DMS153 (cell line): ENCODE data around the gene APCDD1L.
"Not testable (repeated sequence)": the region's sequence is repeated elsewhere in the genome, so short reads cannot be mapped to it uniquely, and the experiment has no call there.

Experiments used
- DNase-seq: peaks from one replicate; lab custom pipeline; 2025; lab: John Stamatoyannopoulos, UW

The APCDD1L gene

DNA sequence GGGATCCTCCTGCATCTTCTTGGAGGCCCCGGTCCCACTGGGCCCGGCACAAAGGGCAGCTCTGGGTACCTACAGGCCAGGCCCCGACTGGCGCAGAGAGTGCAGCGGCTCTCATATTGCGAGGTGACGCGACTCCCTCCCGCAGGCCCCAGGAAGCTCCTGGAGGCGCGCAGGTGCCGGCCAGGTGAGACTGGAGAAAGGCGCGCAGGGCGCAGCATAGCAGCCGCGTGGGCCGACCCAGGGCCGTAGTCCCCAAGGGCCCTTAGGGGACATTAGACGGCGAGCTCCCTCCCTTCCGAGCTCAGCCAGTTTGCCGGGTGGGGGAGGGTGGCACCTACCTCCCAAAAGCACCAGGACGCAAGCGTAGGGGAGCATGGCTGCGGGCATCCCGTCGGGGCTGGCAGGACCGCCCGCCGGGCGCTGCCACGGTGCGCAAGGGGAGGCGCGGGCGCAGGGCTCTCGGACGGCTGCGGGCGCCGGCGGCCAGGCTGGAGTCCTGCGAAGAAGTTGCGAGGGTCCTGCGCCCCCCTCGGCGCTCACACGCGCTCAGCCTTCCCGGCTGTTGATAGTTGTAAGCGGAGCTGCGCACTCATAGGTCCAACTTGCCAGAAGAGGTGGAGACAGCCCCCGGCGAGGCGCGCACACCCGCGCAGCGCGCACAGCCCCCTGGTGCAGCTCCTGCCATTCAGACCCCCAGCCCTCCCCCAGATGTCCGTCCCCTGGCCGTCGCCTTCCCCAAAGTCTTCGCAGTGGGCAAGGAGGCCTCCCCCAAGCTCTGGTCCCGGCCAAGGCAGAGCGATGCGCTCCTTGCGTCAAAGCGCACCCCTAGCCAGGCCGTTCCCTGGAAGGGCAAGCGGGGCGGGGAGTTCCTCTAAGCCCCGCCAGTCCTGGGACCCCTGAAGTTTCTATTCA is 622 bp downstream of the APCDD1L start:
- DNase-seq, result no peak

GRCh38 chr20:58513580-58514285 is 1.5 kb downstream of the APCDD1L start:
- no peak for DNase-seq

GRCh38 chr20:58512808-58513552 is 2.2 kb downstream of the APCDD1L start:
- DNase-seq, result no peak

GRCh38 chr20:58511861-58512260 is 3.3 kb downstream of the APCDD1L start:
- no peak for DNase-seq

DNA sequence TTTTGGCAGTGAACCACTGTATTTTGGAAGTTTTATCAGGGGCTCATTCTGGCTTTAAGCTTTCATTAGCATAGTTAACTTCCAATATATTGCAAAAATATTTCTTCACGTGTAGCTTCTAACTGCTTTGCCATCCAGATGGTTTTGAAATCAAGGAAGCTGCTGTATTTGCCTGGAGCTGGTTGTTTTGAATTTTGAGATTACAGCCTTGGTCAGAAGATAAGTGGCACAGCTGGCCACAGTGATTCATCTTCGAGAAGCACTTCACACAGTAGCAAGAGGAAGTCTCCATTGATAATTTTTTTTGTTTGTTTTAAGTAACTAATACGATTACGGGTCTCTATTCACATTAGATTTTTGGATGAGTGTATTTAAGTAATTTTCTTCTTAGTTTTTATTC is 3.8 kb downstream of the APCDD1L start:
- no peak for DNase-seq

- DNase-seq, result no peak
Measured at GRCh38 chr20:58510921-58511320, 4.3 kb downstream of the APCDD1L start.

- DNase-seq, result no peak
Measured at GRCh38 chr20:58508762-58509395, 6.3 kb downstream of the APCDD1L start.

DNA sequence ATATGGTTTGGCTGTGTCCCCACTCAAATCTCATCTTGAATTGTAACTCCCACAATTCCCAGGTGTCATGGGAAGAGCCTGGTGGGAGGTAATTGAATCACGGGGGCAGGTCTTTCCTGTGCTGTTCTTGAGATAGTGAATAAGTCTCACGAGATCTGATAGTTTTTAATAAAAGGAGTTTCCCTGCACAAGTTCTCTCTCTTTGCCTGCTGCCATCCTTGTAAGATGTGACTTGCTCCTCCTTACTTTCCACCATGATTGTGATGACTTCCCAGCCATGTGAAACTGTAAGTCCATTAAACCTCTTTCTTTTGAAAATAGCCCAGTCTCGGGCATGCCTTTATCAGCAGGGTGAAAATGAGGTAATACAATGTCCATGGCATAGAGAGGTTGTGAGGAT is 8.2 kb downstream of the APCDD1L start:
- DNase-seq, result not testable (repeated sequence)

DNA sequence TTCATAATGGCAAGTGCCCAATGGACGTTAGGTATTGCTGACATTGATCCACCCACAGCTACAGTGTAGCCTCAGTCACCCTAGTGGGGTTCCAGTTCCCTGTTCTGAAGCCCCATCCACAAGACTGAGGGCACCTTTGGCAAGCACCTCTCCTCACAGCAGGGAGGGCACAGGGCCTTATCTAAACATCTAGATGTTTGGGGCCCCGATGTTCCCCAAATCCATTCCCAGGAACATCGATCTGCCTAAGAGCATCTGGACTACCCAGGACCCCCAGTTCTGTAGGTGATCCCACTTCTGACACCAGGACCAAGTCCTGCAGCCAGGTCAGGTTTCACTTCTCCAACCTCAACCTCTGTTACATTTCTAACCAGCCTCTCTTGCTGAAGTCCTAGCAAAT is 10.6 kb downstream of the APCDD1L start:
- no peak for DNase-seq

DNA sequence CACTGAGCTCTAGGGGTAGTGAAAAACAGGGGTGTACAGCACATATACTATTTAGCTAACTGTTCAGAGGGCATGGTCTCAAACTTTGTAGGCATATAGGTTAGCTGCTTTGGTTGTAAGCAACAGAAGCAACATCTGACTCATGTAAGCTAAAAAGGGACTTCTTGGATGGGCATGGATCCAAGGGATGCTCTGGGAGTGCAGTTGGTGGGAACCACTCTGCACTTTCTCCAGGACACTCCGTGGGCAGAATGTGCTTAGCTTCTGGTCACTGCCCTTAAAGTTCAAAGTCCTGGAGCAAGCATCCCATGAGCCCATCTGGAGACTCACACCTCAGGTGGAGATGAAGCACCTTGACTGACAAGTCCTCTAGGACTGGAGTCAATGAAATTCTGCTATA is 11.5 kb downstream of the APCDD1L start:
- no peak for DNase-seq

- no peak for DNase-seq
Measured at GRCh38 chr20:58500256-58500655, 14.9 kb downstream of the APCDD1L start.

DNA sequence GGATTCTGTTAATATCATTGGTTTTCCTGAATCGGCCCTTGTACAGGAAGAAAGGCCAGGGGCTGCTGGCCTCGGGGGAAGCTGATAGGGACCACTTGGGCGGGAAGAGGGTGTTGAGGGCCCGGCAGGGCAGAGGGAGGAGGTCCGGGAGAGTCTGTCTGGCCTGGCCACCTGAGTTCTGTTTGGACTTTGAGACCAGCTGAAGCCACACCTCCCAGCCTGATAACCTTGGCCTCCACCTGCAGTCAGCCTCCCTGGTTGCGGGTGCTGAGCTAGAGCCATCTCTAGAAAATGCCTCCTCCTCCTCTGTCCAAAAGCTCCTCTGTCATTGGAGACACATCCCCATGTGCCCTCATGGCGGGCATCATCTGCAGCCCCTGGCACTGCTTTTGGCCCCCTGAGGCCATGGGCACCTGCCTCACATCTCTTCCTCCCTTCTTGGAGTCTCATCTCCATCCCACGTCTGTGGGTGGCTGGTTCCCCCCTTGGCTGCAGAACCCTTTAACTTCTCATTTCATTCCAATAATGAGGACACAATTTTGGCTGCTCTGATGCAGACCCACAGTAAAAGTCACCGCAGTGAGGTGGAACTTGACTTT is 16.6 kb downstream of the APCDD1L start:
- DNase-seq, result no peak

- no peak for DNase-seq
Measured at GRCh38 chr20:58497724-58498469, 17.3 kb downstream of the APCDD1L start.

- no peak for DNase-seq
Measured at GRCh38 chr20:58497076-58497641, 18.0 kb downstream of the APCDD1L start.

DNA sequence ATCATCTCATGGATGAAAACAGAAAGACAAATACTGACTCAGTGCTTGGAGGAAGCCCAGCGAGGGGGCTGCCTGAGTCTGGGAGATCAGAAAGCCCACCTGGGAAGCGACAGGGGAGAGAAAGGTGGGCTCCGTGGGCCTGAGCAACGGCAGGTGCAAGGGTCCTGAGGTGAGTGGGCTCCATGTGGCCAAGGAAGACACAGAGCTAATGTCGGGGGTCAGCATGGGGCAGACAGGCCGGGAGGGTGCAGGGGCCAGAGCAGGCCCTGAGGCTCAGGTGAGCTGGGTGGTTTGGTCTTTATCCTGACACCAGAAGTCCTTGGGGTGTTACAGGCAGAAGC is 18.8 kb downstream of the APCDD1L start:
- DNase-seq, result no peak

GRCh38 chr20:58495623-58496428 is 19.4 kb downstream of the APCDD1L start:
- DNase-seq, result no peak

DNA sequence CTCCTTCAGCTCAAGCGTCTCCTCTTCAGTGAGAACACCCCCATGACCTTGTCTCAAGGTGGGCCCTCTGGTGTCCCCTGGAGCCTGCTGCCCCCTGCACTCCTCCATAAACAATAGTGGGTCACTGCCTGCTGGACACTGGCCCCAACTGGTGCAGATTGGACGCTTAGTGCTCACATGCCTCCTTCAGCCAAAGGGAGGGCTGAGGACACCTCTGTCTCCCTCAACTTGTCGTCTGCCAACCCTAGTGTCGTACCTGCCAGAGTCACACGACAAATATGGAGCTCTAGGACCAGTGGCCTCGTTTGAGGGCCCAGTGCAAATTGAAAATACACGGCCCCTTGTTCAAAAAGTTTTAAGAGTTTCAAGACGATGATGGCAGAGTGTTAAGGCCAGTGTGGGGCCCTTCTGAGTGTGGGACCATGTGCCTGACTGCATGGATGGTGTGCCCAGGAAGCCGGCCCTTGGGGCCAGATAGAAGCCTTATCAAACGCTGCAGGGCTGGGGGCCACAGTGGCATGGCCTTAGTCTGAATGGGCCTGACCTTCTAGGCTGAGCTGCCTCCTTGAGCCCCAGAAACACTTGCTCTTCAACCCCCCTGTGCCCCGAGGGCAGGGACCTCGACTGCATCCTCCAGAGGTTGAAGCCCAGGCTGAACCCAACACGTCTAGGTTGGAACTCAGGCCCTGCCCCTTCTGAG is 20.1 kb downstream of the APCDD1L start:
- no peak for DNase-seq

- DNase-seq, result no peak
Measured at GRCh38 chr20:58492795-58493524, 22.2 kb downstream of the APCDD1L start.
